SU-DHL-6 (cell line): Measurements from ENCODE around the gene FBXL13.

Source experiments
- H2AFZ ChIP-seq: fragments of 200-600 bp; sonication (generic); 2 replicates; pipeline ENCODE4 v1.6.1; 2014; ENCODE audit warnings: low read depth, mild to moderate bottlenecking, moderate library complexity, mixed read lengths, antibody characterized with exemption, low read length; ENCODE audit not compliant: severe bottlenecking
- H3F3A ChIP-seq: fragments of 200-600 bp; shearing (Covaris generic); 2 replicates; pipeline ENCODE4 v1.6.0; 2016; ENCODE audit warnings: antibody characterized with exemption, mild to moderate bottlenecking; ENCODE audit not compliant: insufficient read depth
- H3K27ac ChIP-seq: fragments of 200-600 bp; sonication (generic); 2 replicates; pipeline ENCODE4 v1.5.1; 2016; ENCODE audit warnings: low read depth, mild to moderate bottlenecking, low read length, moderate library complexity, mixed read lengths
- H3K27me3 ChIP-seq: fragments of 200-600 bp; sonication (generic), shearing (Covaris generic); 2 replicates; pipeline ENCODE4 v1.6.0; 2014; ENCODE audit warnings: mild to moderate bottlenecking, low read length
- H3K36me3 ChIP-seq: fragments of 200-600 bp; sonication (generic); 2 replicates; pipeline ENCODE4 v1.6.1; 2014; ENCODE audit warnings: mild to moderate bottlenecking, low read length, mixed read lengths
- H3K4me2 ChIP-seq: fragments of 300-600, 200-600 bp; shearing (Covaris generic), sonication (generic); 2 replicates; pipeline ENCODE4 v1.6.0; 2014; ENCODE audit warnings: low read length, low read depth, mild to moderate bottlenecking; ENCODE audit not compliant: poor library complexity, severe bottlenecking
- H3K4me3 ChIP-seq: fragments of 200-600 bp; sonication (generic); 2 replicates; pipeline ENCODE4 v1.5.1; 2014; ENCODE audit warnings: antibody characterized with exemption, low read length, mild to moderate bottlenecking, mixed read lengths; ENCODE audit not compliant: insufficient read depth, poor library complexity, severe bottlenecking
- H3K79me2 ChIP-seq: fragments of 200-600 bp; sonication (generic); 2 replicates; pipeline ENCODE4 v1.6.1; 2014; ENCODE audit warnings: mild to moderate bottlenecking, low read length, moderate library complexity; ENCODE audit not compliant: insufficient read depth
- H3K9ac ChIP-seq: fragments of 200-600 bp; sonication (generic); 2 replicates; pipeline ENCODE4 v1.7.0; 2014; ENCODE audit warnings: mild to moderate bottlenecking, low read length
- H3K9me2 ChIP-seq: fragments of 200-600 bp; sonication (generic); replicated peaks from 2 replicates; pipeline ENCODE4 v1.6.1; 2014; ENCODE audit warnings: low read length; ENCODE audit not compliant: insufficient read depth
- H3K9me3 ChIP-seq: fragments of 200-600 bp; sonication (generic); 2 replicates; pipeline ENCODE4 v1.6.1; 2014; ENCODE audit warnings: low read length, mixed read lengths; ENCODE audit not compliant: insufficient read depth
- H4K20me1 ChIP-seq: fragments of 200-600 bp; sonication (generic); 2 replicates; pipeline ENCODE4 v1.6.1; 2014; ENCODE audit warnings: low read depth, mild to moderate bottlenecking, antibody characterized with exemption, low read length, moderate library complexity, mixed read lengths
- EZH2phosphoT487 ChIP-seq: fragments of 200-600 bp; sonication (generic), shearing (Covaris generic); conservative IDR thresholded peaks from 2 replicates; pipeline ENCODE4 v1.6.1; 2018; ENCODE audit warnings: mild to moderate bottlenecking, antibody characterized with exemption, low read length, moderate library complexity, mixed read lengths
- TF ChIP-seq, protein P1 (sequence below): fragments of 200-600 bp; sonication (generic); IDR thresholded peaks from one replicate; pipeline ENCODE4 v1.5.1; 2017; ENCODE audit warnings: antibody characterized with exemption, mild to moderate bottlenecking, low read length, moderate library complexity; ENCODE audit not compliant: insufficient read depth, poor library complexity, severe bottlenecking

FBXL13 gene

DNA sequence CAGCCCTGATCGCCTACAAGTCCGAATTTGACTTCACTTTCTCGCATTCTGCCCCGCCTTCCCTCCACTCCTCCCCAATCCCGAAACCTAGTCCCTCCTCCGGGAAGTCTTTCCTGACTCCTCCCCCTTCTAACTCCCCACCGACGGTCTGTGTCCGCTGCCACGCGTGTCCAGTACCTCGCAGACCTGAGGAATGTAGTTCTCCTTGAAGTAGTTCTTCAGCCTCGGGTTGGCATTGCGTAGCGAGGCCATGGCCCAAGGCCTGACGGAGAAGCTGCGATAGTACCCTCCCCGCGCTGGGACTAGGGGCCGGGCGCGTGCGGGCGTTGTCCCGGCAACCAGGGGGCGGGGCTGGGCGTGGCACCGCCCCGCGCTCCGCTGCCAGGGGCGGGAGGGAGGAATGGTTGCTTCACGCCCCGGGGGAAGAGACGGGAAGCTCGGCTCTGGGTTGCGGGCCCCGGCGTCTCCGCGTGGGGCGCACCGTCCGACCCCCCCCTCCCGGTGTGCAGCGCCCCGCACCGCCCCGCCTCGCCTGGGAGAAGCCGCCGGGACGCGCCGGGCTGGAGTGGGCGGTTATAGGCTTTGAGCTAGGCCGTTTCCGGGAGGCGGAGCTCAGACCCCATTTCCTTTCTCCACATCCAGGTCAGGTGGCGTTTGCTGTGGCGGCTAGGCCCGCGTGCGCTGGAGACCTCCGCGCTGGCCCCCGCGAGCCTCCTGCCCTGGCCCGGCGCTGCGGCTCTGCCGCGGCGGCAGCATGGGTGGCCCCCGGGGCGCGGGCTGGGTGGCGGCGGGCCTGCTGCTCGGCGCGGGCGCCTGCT is at the start of gene FBXL13, which contains the start of gene ARMC10:
Gene FBXL13, minus strand, starts transcription at position 278 of the 818 bp plus-strand sequence.
Gene ARMC10, plus strand, starts transcription at position 622 of the 818 bp plus-strand sequence. Its CDS starts 133 bp downstream, at position 755.
- no peaks in the 10 kb centered on the region for H4K20me1 ChIP-seq
- H3K9ac ChIP-seq: peak within 1 kb of the TSS; percentile 71
- peaks cover 19% of the 10 kb centered on the region for H3K79me2 ChIP-seq
- H3F3A ChIP-seq: peaks cover 13% of the 10 kb centered on the region; the same call in 1 of the 2 replicates
- TF ChIP-seq EZH2phosphoT487: no peak
- TF ChIP-seq, protein P1, sequence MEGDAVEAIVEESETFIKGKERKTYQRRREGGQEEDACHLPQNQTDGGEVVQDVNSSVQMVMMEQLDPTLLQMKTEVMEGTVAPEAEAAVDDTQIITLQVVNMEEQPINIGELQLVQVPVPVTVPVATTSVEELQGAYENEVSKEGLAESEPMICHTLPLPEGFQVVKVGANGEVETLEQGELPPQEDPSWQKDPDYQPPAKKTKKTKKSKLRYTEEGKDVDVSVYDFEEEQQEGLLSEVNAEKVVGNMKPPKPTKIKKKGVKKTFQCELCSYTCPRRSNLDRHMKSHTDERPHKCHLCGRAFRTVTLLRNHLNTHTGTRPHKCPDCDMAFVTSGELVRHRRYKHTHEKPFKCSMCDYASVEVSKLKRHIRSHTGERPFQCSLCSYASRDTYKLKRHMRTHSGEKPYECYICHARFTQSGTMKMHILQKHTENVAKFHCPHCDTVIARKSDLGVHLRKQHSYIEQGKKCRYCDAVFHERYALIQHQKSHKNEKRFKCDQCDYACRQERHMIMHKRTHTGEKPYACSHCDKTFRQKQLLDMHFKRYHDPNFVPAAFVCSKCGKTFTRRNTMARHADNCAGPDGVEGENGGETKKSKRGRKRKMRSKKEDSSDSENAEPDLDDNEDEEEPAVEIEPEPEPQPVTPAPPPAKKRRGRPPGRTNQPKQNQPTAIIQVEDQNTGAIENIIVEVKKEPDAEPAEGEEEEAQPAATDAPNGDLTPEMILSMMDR: no peak
- no peaks in the 10 kb centered on the region for H3K36me3 ChIP-seq
- peak within 1 kb of the TSS; percentile 70 for H3K4me2 ChIP-seq
- no peaks in the 10 kb centered on the region for H3K9me3 ChIP-seq
- H3K27ac ChIP-seq: peak within 1 kb of the TSS; percentile 67
- H3K27me3 ChIP-seq: no peaks in the 10 kb centered on the region
- H3K9me2 ChIP-seq: no peaks in the 10 kb centered on the region
- H3K4me3 ChIP-seq: peak within 1 kb of the TSS; percentile 74
- H2AFZ ChIP-seq: peak within 1 kb of the TSS; percentile 65

DNA sequence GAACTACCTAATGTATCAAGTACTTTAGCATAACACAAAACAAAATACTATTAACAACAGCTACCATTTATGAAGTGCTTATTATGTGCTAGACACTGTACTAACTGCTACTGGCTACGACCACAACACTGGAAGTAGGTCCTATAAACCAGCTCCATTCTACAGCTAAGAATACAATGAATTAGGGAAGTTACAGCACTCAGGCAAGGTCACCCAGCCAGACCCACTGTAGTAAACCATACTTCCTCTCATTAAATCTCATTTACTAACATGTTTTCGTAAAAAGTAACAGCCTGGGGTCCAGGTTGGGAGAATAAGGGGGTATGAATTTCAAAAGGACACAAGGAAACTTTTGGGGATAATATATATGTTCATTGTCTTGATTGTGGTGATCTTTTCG is 48.9 kb upstream of the FBXL13 start:
- Histone ChIP-seq H3K4me3 (no peak overlapping the region), H2AFZ (no peak overlapping the region), H3K9ac (no peak overlapping the region), H3K27ac (no peak overlapping the region), H3K9me3 (no peaks in the 10 kb centered on the region), H3K27me3 (no peaks in the 10 kb centered on the region), H4K20me1 (no peaks in the 10 kb centered on the region), H3K9me2 (no peaks in the 10 kb centered on the region), H3K4me2 (no peak overlapping the region), H3K36me3 (peaks cover 4% of the 10 kb centered on the region), H3K79me2 (no peaks in the 10 kb centered on the region), H3F3A (no peaks in the 10 kb centered on the region)
- TF ChIP-seq, protein P1: no peak
- no peak for TF ChIP-seq EZH2phosphoT487

DNA sequence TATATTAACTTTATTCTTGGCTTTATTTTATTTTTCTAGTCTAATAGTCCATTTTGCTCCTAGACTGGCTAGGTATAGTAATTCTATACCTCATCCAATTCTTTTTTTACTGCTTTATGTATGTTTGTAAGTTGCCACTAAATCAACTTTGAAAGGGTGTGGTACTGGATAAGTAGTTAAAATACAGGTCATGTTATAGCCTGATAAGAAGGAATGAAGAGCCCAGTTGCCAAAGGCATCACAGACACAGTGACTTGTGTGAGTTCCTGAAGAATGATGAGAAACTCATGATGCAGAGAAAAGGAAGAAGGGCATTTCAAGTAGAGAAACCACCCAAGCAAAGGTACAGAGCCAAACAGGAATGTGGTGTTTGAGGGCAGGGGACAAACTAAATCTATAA is 47.0 kb upstream of the FBXL13 start:
- Histone ChIP-seq H3K4me3 (no peak overlapping the region), H3K4me2 (no peak overlapping the region), H3K27me3 (no peaks in the 10 kb centered on the region), H3K79me2 (no peaks in the 10 kb centered on the region), H3K36me3 (no peaks in the 10 kb centered on the region; the same call in 1 of the 2 replicates), H3K9me2 (no peaks in the 10 kb centered on the region), H3K9me3 (no peaks in the 10 kb centered on the region), H3K9ac (no peak overlapping the region), H3F3A (no peaks in the 10 kb centered on the region), H3K27ac (no peak overlapping the region), H2AFZ (no peak overlapping the region), H4K20me1 (no peaks in the 10 kb centered on the region)
- TF ChIP-seq EZH2phosphoT487: no peak
- TF ChIP-seq, protein P1: no peak
